Measurements from ENCODE around the gene BRD2. TPM values are rescaled to one million over a fixed set of nuclear protein-coding genes. Genes with fewer than 3 reads are reported as not detected.
A peak's percentile ranks its signal among the peaks of the same experiment; 100 is the strongest.

Gene BRD2
- total and polyA plus RNA-seq, 2 donors (not counting 1 experiment from before 2014, with no cell fraction given), result 474 to 620 TPM

GRCh38 chr6:32953775-32954174, 14.6 kb upstream of the BRD2 start:
- CTCF ChIA-PET, result interaction anchor here (0.6 to 13.5 kb wide), 17 partner anchors 16 to 195 kb away, joined by 3 to 822 read pairs (median 7); partner anchors contain the start of genes BRD2, HLA-DMB, PSMB9 and TAP1

More at GRCh38 chr6:32953775-32954174, 14.6 kb upstream of the BRD2 start:
- peak overlapping the region; percentile 81 for H3K4me2 ChIP-seq (replicated peaks; ENCODE audit: low read depth, low read length, poor library complexity, severe bottlenecking)
- no peaks in the 10 kb centered on the region for H3K9me3 Mint-ChIP-seq (ENCODE audit: insufficient read depth)
- no peak for DNase-seq
- H3K9me3 ChIP-seq (ENCODE audit: control extremely low read depth in 1 of 3, control insufficient read depth in 2 of 3, insufficient read depth in 1 of 3, low read length in 2 of 3), result no peaks in the 10 kb centered on the region
- H3K27me3 Mint-ChIP-seq, result no peaks in the 10 kb centered on the region
- H3K4me1 ChIP-seq (ENCODE audit: control insufficient read depth in 2 of 2, insufficient read depth in 2 of 2, low read length in 2 of 2), result peaks cover 63 to 77% of the 10 kb centered on the region in 2 donors
- H3K27me3 ChIP-seq (replicated peaks in 1 of 4; ENCODE audit: control extremely low read depth in 1 of 4, control insufficient read depth in 3 of 4, insufficient read depth in 4 of 4, low read length in 3 of 4), result no peaks in the 10 kb centered on the region
- TF ChIP-seq EZH2 (IDR thresholded peaks at IDR 0.05; ENCODE audit: borderline replicate concordance, insufficient read depth, low read depth, low read length, poor library complexity, severe bottlenecking), result no peak
- TF ChIP-seq CTCF (IDR thresholded peaks at IDR 0.05), result no peak
- POLR2A ChIA-PET, result interaction anchor here (1.0 to 10.7 kb wide), 14 partner anchors 10 to 115 kb away, joined by 3 to 349 read pairs (median 8); partner anchors contain the start of genes BRD2, HLA-DMB, PSMB8 and PSMB9
- peaks cover 94% of the 10 kb centered on the region for H3K79me2 ChIP-seq (ENCODE audit: control insufficient read depth, insufficient read depth, low read length)
- ATAC-seq (ENCODE audit: low read depth), result no peak
- peak overlapping the region; percentile 98 for H3K27ac Mint-ChIP-seq
- H3K4me3 ChIP-seq (ENCODE audit: control extremely low read depth in 1 of 5, extremely low read depth in 1 of 5, insufficient read depth in 1 of 5, low read depth in 2 of 5, low read length in 4 of 5), result peak overlapping the region in 2 of 5 experiments; percentile 93 to 98
- H3K36me3 ChIP-seq (replicated peaks in 1 of 2; ENCODE audit: control extremely low read depth in 1 of 2, control insufficient read depth in 1 of 2, extremely low read depth in 1 of 2, insufficient read depth in 2 of 2, low read length in 1 of 2), result peaks cover 0 to 23% of the 10 kb centered on the region in 2 experiments
- intact Hi-C loops (cut with micrococcal nuclease), result loop anchor here (1.0 to 2.0 kb wide), 6 partner anchors 12 to 69 kb away; partner anchors contain the start of gene HLA-DMB
- peak overlapping the region; percentile 96 for H3K4me3 Mint-ChIP-seq
- H3K27ac ChIP-seq (ENCODE audit: low read length in 2 of 2), result peak overlapping the region; percentile 91 to 92
- H3K9ac ChIP-seq (ENCODE audit: low read length), result peak overlapping the region; percentile 89
- H2AFZ ChIP-seq (ENCODE audit: insufficient read depth, low read depth, low read length, poor library complexity, severe bottlenecking), result peak overlapping the region; percentile 4
- H3K4me1 Mint-ChIP-seq, result peaks cover 78% of the 10 kb centered on the region
- H4K20me1 ChIP-seq (ENCODE audit: control insufficient read depth, insufficient read depth, low read length, poor library complexity, severe bottlenecking), result no peaks in the 10 kb centered on the region
- WGBS (ENCODE audit: insufficient coverage), result 76% methylated on average over 4 of the region's 4 CpGs

Data from B cell (primary cell).